Occipital lobe (tissue), 2 donors: ENCODE data around the gene DTYMK. TPM values are rescaled to one million over a fixed set of nuclear protein-coding genes. Genes with fewer than 3 reads are reported as not detected.
"Not testable (repeated sequence)": the region's sequence is repeated elsewhere in the genome, so short reads cannot be mapped to it uniquely, and the experiment has no call there.

Experiments used
- DNase-seq: peaks from one replicate; lab custom pipeline; 2025; lab: John Stamatoyannopoulos, UW
- total RNA-seq: library from RNA; depleted of rRNA; stranded (reverse); fragments of >200 nt; gene quantifications from one replicate; pipeline ENCODE4 v1.2.3, GENCODE V29; 2014

DTYMK gene
- total RNA-seq, 1 donor from 2014 or later, result 10.0 TPM

DNA sequence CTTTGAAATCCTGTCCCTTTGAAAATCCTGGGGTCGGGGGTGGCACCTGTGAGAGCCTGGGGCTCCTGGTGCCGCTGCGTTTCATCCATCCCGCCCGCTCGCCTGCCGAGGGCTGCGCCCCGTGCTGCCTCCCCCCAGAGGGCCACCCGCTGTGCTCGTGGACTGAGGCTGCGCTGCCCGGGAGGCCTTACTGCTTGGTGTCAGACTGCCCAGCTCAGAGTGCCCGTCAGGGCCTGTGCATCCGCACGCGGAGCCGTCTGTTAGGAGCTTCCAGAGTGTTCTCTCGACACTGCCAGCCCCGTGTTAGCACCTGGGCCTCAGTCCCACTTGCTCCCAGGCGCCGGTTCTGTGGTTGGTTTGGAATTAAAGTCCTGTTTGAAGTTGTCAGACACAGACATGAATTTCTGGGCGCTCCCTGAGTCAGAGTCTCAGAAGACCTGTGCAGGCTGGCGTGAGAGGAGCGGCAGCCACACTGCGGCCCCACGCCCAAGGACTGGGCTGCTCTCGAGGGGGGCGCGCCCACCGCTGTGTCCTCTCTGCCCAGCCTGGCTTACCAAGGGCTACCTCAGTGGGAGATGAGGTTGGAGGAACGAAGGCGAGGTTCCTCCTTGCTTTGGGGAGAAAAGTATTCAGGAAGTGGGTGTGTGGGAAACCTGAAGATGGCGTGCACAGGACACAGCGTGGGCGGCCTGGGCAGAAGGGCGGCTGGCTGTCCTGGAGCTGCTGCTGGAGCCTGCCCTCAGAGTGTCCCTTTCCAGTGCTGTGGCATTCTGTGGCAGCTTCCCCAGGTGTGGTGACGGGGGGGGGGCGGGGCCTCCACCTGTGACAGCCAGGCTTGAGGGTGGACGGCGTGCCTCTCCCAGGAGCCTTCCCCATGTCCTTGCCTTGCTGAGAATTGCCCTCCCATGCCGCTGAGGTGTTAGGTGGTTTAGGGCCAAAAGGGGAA, 14.1 kb downstream of the DTYMK start:
- DNase-seq, result no peak

DNA sequence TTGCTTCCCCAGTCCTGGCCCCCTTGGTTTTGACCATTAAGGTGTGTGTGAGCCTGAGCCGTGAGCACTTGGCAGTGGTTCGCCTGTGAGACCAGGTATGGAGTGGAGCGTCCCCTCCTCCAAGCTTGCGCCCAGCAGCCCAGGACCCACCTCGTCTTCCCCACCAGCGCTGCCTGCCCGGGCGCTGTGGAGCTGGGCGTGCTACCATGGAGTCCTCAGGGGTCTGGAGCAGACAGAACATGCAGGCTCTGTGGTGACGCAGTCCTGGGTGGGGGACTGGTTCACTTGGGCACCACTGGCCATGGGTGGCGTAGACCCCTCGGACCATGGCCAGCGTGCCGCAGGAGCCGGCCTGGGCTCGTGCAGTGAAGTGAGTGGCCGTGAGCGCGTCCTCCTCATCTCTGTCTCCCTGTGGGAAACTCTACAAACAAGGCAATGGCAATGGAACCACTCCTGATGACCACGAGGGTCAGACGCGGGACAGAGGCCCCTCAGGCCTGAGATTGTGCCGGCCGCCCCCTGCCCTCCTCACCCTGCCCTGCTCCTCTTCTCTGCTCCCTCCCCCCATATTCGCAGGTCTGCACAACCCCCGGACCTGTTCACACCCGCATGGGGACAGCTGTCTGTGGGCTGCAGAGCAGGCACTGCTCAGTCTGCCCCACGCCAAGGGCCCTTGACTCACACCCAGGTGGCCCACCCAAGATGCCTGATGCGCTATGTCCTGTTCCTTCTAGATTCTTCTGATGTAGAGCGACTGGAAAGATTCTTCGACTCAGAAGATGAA, 15.0 kb downstream of the DTYMK start:
- no peak for DNase-seq

GRCh38 chr2:241670333-241671110, 16.1 kb downstream of the DTYMK start:
- no peak for DNase-seq

DNA sequence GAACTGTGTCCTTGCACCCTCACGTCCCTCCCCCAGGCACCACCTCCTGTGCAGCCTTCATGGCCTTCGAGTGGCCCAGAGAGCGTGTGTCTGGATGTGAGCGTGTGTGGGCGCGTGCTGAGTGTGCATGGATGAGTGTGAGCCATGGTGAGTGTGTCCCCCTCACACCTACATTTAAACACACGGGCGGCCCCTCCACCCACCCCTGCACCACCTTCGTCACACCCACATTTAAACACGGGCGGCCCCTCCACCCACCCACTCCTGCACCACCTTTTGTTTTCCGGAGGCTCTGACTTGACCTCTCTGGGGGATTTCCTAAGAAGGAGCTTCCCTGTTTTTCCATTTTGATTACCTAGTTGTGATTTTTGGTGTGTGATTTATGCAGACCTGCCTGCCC, 17.8 kb downstream of the DTYMK start:
- no peak for DNase-seq

DNA sequence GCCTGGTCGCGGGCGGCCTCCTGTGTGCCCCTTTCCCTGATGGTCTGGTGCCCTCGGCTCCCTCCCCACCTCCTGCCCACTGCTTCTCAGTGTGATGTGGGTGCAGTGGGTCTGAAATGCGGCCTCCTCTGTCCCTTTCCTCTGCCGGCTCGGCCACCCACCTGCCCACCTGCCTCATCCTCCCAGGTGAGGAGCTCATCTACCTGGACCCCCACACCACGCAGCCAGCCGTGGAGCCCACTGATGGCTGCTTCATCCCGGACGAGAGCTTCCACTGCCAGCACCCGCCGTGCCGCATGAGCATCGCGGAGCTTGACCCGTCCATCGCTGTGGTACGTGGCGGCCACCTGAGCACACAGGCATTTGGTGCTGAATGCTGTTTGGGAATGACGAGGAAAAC, 18.3 kb downstream of the DTYMK start:
- DNase-seq, result no peak

DNA sequence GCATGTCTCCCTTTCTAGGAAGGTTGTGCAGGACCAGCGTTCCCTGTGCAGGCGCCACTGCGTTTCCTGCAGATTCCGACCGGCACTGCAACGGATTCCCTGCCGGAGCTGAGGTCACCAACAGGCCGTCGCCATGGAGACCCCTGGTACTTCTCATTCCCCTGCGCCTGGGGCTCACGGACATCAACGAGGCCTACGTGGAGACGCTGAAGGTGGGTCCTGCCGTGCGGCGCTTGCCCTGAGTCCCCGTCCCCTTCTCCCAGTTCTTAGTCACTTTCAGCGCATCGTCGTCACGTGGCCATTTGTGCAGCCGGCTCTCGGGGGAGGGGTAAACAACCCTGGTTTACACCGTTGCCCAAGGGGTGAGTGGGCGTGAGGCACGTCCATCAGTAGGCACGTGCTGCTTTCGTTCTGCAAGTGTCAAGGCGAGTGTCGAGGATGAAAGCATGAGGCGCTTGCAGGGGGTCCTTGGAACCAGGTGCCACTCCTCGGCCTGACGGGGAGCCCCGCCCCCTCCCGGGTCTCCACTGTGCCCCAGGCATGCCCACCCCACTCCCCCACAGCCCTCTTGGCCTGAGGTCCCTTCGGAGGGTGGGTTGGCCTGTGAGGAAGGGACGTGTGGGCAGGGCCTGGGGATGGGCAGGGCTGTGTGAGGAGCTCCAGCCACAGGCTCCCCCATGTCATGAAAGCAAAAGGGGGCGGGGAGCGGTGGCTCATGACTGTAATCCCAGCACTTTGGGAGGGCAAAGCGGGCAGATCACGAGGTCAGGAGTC, 19.8 kb downstream of the DTYMK start:
- DNase-seq, result no peak

DNA sequence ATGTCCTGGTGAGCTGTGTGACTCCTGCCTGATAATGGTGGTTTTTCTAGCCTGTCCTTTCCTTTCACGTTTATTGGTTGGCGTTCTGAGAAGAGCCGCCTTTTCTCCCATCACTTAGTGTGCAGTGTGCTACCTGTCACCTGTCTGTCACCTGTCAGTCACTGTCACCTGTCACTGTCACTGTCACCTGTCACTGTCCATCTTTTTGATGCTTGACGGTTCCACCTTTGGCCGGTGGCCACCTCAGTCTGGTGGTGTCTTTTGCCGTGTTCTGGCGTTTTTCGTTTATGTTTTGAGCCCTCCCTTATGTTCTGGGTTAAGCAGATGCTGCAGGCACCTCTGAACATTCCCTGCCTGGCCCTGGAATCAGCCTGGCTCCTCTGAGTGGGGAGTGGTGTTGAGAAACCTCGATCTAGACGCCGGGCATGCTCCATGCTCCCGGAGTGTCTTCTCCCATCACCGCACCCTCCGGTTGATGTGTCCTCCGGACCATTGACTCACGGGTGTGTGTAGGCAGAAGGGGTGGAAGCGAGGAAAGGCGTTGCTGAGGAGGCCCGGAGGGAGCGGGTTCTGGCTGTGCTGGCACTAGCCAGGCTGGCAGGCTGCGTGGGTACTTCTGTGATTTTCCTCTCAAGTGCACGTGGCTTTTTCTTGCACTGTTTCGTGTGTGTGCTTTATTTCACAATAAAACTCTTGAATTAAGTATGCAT, 20.7 kb downstream of the DTYMK start:
- peak; percentile 67 for DNase-seq

DNA sequence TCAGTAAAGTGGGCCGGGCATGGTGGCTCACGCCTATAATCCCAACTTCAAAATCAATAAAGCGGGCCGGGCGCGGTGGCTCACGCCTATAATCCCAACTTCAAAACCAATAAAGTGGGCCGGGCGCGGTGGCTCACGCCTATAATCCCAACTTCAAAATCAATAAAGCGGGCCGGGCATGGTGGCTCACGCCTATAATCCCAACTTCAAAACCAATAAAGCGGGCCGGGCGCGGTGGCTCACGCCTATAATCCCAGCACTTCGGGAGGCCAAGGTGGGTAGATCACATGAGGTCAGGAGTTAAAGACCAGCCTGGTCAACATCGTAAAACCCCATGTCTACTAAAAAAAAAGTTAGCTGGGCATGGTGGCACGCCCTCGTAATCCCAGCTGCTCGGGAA, 23.9 kb downstream of the DTYMK start:
- not testable (repeated sequence) for DNase-seq

- no peak for DNase-seq
Measured at GRCh38 chr2:241660593-241661213, 25.9 kb downstream of the DTYMK start.

GRCh38 chr2:241659150-241659739, 27.4 kb downstream of the DTYMK start:
- peak; percentile 47 for DNase-seq

GRCh38 chr2:241658296-241658695, 28.3 kb downstream of the DTYMK start:
- no peak for DNase-seq

- DNase-seq, result no peak
Measured at GRCh38 chr2:241657786-241658254, 28.8 kb downstream of the DTYMK start.

- no peak for DNase-seq
Measured at GRCh38 chr2:241656190-241656741, 30.3 kb downstream of the DTYMK start.

DNA sequence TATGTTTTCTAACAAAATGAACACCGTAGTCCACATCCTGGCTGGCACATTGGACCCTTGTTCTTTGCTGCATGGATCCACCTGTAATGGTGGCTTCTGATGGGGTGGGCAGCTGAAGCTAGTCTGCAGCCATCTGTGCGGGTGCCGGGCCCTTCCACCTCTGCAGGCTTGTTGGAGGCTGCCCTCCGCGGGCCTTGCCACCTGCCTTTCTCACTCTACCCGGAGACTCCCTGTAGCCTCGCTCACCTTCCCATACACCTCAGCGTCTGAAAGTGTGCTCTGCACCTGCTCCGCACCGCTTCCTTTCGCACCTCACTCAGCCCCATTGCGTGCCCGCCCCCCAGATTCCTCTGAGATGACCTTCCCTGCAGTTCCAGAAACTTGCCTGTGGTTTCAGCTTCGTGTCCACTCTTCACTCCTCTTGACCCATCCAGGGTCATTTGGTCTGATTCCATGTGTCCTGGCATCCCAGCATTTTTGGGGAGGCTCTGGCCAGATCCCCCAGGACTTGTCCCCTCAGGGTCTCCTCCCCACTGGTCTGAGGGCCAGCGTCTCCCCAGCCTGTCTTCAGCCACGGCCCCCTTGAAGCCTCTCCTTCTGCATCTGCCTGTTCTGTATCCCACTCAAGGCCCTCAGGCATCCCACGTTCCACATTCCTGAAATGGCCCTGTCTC, 31.0 kb downstream of the DTYMK start:
- no peak for DNase-seq

GRCh38 chr2:241654551-241654950, 32.1 kb downstream of the DTYMK start:
- no peak for DNase-seq

- no peak for DNase-seq
Measured at GRCh38 chr2:241653210-241653750, 33.3 kb downstream of the DTYMK start.

DNA sequence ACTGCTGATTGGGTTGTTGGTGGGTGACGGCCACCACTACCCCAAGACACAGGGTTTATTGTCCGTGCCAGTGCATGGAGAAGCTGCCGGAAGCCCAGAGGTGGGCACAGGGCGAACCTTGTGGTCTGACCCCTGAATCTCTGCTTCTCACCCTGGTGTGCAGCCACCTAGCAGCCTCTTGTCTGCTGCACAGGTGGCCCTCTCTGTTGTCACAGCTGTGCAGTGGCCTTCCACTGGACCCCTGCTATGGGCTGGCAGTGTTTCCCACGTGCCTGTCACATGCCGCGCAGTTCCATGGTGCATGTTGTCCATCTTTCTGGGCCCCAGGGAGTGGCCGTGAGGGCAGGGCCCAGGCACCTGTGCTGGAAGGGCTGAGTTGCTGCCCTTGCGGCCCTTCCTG, 33.9 kb downstream of the DTYMK start:
- DNase-seq, result no peak

GRCh38 chr2:241652142-241652541, 34.5 kb downstream of the DTYMK start:
- no peak for DNase-seq
